ENCODE results near the gene COG3.

- TF ChIP-seq, protein P1, sequence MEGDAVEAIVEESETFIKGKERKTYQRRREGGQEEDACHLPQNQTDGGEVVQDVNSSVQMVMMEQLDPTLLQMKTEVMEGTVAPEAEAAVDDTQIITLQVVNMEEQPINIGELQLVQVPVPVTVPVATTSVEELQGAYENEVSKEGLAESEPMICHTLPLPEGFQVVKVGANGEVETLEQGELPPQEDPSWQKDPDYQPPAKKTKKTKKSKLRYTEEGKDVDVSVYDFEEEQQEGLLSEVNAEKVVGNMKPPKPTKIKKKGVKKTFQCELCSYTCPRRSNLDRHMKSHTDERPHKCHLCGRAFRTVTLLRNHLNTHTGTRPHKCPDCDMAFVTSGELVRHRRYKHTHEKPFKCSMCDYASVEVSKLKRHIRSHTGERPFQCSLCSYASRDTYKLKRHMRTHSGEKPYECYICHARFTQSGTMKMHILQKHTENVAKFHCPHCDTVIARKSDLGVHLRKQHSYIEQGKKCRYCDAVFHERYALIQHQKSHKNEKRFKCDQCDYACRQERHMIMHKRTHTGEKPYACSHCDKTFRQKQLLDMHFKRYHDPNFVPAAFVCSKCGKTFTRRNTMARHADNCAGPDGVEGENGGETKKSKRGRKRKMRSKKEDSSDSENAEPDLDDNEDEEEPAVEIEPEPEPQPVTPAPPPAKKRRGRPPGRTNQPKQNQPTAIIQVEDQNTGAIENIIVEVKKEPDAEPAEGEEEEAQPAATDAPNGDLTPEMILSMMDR (IDR thresholded peaks at IDR 0.05): no peak
- TF ChIP-seq POLR2A (IDR thresholded peaks at IDR 0.05): no peak
These were observed 44.0 kb downstream of the COG3 start for GRCh38 chr13:45508776-45509175.

All from testis (tissue), 2 donors.